ENCODE measurements around the gene ACER3. TPM values are rescaled to one million over a fixed set of nuclear protein-coding genes. Genes with fewer than 3 reads are reported as not detected.
"Not testable (repeated sequence)": the region's sequence is repeated elsewhere in the genome, so short reads cannot be mapped to it uniquely, and the experiment has no call there.

The ACER3 gene
- total and polyA plus RNA-seq, 8 donors: 2.1 to 25.9 (median 8.5) TPM

GRCh38 chr11:76897233-76897632 is 36.5 kb downstream of the ACER3 start:
- no peaks in the 10 kb centered on the region for H3K27me3 ChIP-seq
- TF ChIP-seq POLR2A (IDR thresholded peaks at IDR 0.05): no peak
- TF ChIP-seq EP300 (IDR thresholded peaks at IDR 0.05): no peak
- no peak overlapping the region for H3K27ac ChIP-seq
- H3K4me3 ChIP-seq: no peak overlapping the region
- H3K9me3 ChIP-seq: no peaks in the 10 kb centered on the region
- H3K4me1 ChIP-seq: no peaks in the 10 kb centered on the region
- DNase-seq: no peak
- no peaks in the 10 kb centered on the region for H3K36me3 ChIP-seq
- intact Hi-C loops (cut with DNase I; ENCODE audit: low total_unique reads): no loop called here
- 83 to 98% (median 96%) methylated on average over 2 of the region's 2 CpGs for WGBS, 5 donors

GRCh38 chr11:76901144-76901543 is 40.4 kb downstream of the ACER3 start:
- H3K27ac ChIP-seq: no peak overlapping the region
- H3K36me3 ChIP-seq: no peaks in the 10 kb centered on the region
- DNase-seq: no peak
- H3K4me1 ChIP-seq: no peaks in the 10 kb centered on the region
- TF ChIP-seq POLR2AphosphoS5 (IDR thresholded peaks at IDR 0.05) (no peak), CTCF (IDR thresholded peaks at IDR 0.05) (no peak), EP300 (IDR thresholded peaks at IDR 0.05) (no peak), POLR2A (IDR thresholded peaks at IDR 0.05) (no peak)
- H3K27me3 ChIP-seq: no peaks in the 10 kb centered on the region
- H3K9me3 ChIP-seq: peaks cover 0 to 4% (median 3%) of the 10 kb centered on the region in 4 donors
- 91 to 96% (median 92%) methylated on average over 3 of the region's 3 CpGs for WGBS, 5 donors
- H3K4me3 ChIP-seq: no peak overlapping the region
- intact Hi-C loops (cut with DNase I; ENCODE audit: low total_unique reads): no loop called here

GRCh38 chr11:76901622-76902021 is 40.9 kb downstream of the ACER3 start:
- H3K27me3 ChIP-seq; intact Hi-C loops (cut with DNase I; ENCODE audit: low total_unique reads); H3K4me3 ChIP-seq; H3K9me3 ChIP-seq; H3K27ac ChIP-seq; DNase-seq; H3K4me1 ChIP-seq; H3K36me3 ChIP-seq: not testable (repeated sequence)
- WGBS, 5 donors: 77 to 93% (median 87%) methylated on average over 6 of the region's 6 CpGs

- H3K27me3 ChIP-seq: no peaks in the 10 kb centered on the region
- intact Hi-C loops (cut with DNase I; ENCODE audit: low total_unique reads): no loop called here
- H3K4me1 ChIP-seq: no peaks in the 10 kb centered on the region
- 90 to 95% (median 93%) methylated on average over 5 of the region's 5 CpGs for WGBS, 5 donors
- TF ChIP-seq CTCF (IDR thresholded peaks at IDR 0.05) (no peak), EP300 (IDR thresholded peaks at IDR 0.05) (no peak), POLR2A (IDR thresholded peaks at IDR 0.05) (no peak), POLR2AphosphoS5 (IDR thresholded peaks at IDR 0.05) (no peak)
- no peaks in the 10 kb centered on the region for H3K36me3 ChIP-seq
- no peak overlapping the region for H3K27ac ChIP-seq
- peaks cover 0 to 6% (median 5%) of the 10 kb centered on the region in 4 donors for H3K9me3 ChIP-seq
- H3K4me3 ChIP-seq: no peak overlapping the region
- no peak for DNase-seq
Measured at GRCh38 chr11:76902121-76903014, 41.6 kb downstream of the ACER3 start.

GRCh38 chr11:76903325-76903724 is 42.6 kb downstream of the ACER3 start:
- whole genome bisulfite sequencing, 5 donors: 25 to 44% (median 28%) methylated on average over 3 of the region's 3 CpGs
- peak in 1 of 2 donors; percentile 23 for DNase-seq
- Histone ChIP-seq H3K9me3 (peaks cover 0 to 6% (median 5%) of the 10 kb centered on the region in 4 donors), H3K4me3 (no peak overlapping the region), H3K27me3 (no peaks in the 10 kb centered on the region), H3K27ac (no peak overlapping the region), H3K4me1 (no peaks in the 10 kb centered on the region), H3K36me3 (no peaks in the 10 kb centered on the region)
- TF ChIP-seq POLR2A (IDR thresholded peaks at IDR 0.05): no peak
- TF ChIP-seq CTCF (IDR thresholded peaks at IDR 0.05): no peak
- TF ChIP-seq EP300 (IDR thresholded peaks at IDR 0.05): no peak
- TF ChIP-seq POLR2AphosphoS5 (IDR thresholded peaks at IDR 0.05): no peak
- intact Hi-C loops (cut with DNase I; ENCODE audit: low total_unique reads): no loop called here
